GM12891 (cell line): ENCODE data around the gene BLOC1S3.

Source experiments
- POLR2A ChIP-seq: IDR thresholded peaks from 2 replicates; pipeline ENCODE4 v1.6.1; 2011; ENCODE audit warnings: low read depth, low read length, control low read depth
- POLR2AphosphoS5 ChIP-seq: IDR thresholded peaks from 2 replicates; pipeline ENCODE4 v1.6.1; 2011; ENCODE audit warnings: low read depth, low read length, control low read depth
- SPI1 ChIP-seq: IDR thresholded peaks from 2 replicates; pipeline ENCODE4 v1.6.1; 2011; ENCODE audit warnings: low read depth, low read length, control low read depth
- TAF1 ChIP-seq: IDR thresholded peaks from 2 replicates; pipeline ENCODE4 v1.6.1; 2011; ENCODE audit warnings: low read depth, low read length, control low read depth

DNA sequence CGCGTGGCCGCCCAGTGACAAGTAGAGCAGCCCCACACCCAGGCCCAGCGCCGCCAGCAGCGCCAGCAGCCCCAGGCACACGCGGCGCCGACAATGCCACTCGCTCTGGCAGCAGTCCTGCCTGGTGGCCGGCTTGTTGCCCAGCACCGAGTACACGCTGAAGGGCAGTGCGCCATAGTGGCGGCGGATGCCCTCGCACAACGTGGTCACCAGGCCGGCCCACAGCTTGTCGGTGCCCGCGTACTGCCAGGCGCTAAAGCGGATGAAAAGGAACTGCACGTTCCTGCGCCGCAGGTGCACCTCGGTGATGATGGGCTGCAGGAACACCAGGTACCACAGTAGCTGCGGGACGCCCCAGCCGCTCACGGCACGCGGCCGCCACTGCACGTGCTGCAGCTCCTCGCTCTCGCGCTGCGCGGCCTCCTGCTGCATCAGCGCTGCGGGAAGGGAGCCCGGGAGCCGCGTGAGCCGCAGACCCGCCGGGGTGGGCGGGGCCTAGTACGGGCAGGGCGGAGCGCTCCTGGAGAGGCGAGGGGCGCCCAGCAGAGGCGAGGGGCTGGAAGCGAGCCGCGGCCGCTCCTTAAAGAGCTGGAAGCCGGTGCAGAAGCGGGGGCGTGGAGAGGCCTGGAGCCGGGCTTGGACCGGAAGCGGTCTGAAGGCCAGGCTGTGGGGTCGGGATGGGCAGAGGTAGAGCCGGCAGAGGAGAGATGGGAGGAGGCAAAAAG is 25.1 kb upstream of the BLOC1S3 start:
- TF ChIP-seq POLR2AphosphoS5 (no peak), POLR2A (no peak), TAF1 (no peak), SPI1 (no peak)
